EL (cell line): ENCODE results near the gene JARID2.

ENCODE experiments used
- DNase-seq: peaks from one replicate; pipeline ENCODE4 v3.0.0-alpha.2; 2016

Gene JARID2

DNA sequence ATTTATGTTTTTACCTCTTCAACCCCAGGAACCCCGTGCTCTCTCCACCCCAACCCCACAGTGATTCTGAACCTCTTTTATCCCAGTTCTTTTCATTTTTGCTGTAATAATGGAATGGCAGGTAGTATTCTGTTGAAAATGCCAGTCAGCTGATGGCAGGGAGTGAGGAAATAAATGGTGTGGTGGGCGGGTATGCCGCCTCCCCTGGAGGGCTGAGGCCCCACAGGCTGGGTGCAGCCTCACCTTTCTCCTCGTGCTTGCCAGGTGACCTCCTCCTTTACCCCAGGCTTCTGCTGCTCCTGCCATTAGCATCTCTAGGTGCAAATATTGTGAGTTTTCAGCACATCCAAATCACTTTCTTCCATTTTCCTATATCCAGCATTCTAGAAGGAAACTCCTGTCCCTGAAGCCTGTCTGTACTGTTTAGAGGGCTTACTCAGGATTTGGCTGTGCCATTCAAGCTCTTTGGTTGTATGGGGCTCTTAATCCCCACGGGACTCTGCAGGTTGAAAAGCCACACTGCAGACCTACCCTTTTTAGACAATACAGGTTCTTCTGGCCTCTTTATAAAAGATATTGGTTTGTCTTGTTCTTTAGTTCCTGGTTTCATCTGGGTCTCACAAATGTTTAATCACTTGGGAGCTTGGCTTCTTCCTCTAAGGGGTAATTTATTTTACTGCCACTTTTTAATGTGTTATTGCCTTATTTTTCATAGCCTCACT, 201.8 kb downstream of the JARID2 start:
- no peak for DNase-seq

DNA sequence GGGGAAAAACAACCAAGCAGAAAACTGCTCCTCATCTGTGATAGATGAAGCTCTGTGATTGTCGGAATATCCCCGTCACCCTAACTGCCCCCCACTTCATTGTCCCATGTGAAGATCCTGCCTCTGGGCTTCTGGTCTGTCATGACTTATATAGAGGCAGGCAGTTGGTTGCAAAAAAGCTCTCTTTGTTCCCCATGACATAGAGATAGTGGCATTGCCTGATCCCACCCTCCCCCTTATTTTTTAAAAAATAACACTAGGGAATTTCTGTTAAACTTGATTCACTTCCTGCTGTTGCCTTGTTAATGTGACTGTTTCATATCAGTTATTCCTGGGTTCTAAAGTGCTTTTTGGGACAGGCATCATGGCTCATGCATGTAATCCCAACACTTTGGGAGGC, 203.1 kb downstream of the JARID2 start:
- no peak for DNase-seq

DNA sequence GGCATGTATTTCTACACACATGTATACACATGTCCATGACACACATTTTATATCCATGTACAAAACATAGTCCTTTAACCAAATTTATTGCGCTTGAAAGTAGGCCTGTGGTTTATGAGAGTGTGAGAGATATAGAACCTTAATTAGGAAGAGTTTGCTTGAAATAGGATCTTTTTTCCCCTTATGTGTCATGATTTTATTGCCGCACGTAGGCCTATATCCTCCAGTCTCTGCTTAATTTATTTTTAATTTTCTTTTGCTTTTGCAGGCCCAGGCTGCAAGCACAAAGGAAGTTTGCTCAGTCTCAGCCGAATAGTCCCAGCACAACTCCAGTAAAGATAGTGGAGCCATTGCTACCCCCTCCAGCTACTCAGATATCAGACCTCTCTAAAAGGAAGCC, 205.9 kb downstream of the JARID2 start:
- DNase-seq, result no peak

DNA sequence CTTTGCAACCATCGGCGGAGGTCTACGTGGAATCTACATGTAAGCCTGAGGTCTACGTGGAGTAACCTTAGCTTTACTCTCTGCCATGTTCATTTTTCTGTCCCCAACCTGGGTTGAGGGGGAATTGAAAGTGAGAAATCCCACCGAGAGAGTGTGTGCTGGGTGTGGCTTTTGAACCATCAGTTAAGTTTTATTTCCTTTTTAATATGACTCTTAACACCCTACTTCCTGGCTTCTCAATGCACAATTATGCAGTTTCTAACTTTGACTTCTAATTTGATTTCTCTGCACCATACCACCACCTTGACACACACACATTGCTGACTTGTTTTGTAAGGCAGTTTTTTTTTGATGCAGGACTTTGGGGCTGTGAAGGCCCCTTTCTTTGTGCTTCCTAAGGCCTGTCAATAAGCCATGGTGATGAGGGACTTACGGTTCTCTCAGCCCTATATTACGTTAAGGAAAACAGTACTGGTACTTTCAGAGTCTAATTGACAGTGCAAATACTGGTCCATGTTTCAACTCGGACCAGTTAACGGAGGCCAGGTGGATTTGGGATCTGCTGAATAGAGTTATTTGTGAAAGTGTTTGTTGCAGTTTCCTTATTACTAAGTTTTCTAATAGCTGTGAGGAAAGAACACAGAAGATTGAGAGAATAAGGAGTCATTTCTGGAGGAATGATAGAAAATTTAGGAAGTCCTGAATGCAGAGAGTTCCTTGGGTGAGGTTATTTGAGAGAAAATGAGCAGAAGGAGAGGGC, 206.5 kb downstream of the JARID2 start:
- no peak for DNase-seq

DNA sequence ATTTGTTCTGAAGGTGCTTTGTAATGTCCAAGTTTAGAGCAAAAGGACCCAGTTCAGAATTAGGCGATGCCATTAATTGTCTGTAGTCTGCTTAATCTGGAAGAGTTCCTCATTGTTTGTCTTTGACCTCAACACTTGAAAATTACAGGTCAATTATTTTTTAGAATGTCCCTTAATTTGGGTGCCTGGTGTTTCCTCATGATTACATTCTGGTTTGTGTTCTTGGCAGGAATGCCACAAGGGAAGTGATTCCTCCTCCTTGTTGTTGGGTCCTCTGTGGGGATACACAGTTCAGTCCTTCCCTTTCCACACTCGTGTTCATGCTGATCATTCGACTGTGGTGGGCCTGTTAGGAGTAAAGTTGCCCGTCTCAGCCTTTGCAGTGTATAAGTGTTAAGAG, 207.3 kb downstream of the JARID2 start:
- no peak for DNase-seq

DNA sequence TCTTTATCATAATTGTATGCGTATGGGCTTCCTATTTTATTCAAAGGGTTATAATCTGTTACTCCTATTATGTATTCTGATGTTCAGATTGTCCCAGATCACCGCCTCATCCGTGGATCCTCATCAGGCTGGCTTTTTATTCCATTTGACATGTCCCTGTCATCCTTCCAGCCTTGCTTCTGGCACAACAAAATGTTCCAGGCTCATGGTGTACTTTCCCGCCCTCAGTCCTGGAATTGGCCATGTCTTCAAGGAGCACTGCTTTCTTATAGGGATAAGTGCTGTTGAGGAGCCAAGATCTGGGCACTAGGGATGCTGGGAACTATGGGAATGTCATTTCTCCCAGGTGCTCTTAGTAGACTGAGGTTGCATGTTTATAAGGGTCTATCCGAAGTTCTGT, 207.8 kb downstream of the JARID2 start:
- DNase-seq, result no peak

DNA sequence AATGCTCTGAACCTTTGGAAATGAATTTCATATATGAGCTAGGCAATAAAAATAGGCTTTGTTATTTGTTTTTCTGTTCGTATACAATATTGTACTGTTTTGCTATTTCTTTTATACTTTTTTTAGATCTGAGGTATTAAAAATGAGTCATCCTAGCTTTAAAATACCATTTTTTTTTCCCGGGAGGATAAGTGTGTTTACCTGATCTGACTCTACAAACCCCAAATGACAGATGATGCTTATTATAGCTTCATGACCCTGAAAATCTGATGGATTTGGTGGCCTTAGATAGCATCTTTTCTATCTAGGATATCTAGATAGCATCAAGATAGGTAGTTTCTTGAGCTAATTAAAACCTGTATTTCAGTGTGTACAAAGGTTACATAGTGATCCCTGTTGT, 210.6 kb downstream of the JARID2 start:
- no peak for DNase-seq

DNA sequence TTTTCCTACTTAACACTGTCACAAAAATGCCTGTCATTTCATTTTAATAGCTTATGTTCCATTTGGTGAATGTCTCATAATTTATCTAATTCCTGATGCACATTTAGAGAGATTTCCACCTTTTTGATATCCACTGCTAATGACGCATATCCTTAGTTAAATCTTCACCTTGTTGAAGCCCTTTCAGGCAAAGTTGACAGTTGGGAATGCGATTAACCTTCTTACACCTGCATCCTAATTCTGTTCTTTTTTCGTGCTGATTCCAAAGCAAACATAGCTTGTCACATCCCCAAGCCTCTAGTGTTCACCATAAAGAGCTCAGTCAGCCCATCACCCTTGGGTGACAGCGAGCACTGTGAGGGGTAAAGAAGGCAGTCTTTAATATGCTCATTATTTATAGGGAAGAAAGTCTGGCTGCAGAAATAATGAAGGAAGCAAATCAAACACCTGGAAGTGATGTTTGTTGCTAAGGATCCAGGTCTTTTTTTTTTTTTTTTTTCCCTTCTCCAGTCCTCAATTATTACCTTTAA, 211.3 kb downstream of the JARID2 start:
- no peak for DNase-seq

DNA sequence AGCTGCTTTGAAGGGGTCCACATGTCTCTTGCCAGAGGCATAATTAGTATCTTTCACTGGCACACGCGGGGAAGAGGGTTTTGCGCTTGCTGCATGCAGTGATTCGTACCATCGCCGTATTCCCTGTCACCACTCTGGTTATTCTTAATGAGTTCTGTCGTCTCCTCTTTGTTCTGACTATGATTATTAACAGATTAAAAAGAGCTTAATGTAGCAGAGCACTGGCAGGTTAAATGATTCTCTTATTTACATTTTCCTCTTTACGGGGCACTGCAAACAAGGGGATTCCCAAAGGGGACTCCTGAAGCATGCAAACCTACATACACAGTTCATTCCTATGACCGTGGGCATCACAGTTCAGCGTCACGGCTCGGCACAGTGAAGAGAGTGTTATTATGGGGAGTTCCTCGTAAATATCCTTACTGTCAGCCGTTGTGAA, 212.2 kb downstream of the JARID2 start:
- no peak for DNase-seq

DNA sequence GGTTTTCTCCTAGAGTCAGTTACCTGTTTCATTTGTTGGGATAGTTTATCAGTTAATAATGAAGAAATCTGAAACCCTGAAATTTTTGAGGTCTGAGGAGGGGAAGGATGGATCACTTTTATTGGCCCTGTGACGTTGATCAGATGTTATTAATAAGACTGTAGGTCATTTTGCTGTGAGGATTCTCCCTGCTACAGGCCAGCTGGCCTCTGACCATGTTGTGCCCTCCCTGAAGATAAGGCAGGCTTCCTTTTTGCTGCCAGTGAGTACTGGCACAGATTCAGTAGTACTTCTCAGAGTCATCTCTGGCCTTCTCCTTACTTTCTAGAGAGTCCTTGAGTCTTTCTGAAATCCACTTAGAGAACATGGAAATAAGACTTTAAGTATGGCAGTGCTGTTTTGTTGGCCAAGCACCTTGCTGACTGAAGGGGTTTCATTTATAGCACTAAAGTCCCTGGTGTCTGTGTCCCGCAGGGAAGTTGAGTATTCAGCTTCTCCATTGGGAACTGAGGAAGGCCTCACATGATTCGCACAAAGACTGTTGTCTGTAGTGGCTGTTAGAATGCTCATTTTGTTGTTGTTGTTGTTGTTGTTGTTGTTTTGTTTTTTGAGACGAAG, 214.3 kb downstream of the JARID2 start:
- no peak for DNase-seq

DNA sequence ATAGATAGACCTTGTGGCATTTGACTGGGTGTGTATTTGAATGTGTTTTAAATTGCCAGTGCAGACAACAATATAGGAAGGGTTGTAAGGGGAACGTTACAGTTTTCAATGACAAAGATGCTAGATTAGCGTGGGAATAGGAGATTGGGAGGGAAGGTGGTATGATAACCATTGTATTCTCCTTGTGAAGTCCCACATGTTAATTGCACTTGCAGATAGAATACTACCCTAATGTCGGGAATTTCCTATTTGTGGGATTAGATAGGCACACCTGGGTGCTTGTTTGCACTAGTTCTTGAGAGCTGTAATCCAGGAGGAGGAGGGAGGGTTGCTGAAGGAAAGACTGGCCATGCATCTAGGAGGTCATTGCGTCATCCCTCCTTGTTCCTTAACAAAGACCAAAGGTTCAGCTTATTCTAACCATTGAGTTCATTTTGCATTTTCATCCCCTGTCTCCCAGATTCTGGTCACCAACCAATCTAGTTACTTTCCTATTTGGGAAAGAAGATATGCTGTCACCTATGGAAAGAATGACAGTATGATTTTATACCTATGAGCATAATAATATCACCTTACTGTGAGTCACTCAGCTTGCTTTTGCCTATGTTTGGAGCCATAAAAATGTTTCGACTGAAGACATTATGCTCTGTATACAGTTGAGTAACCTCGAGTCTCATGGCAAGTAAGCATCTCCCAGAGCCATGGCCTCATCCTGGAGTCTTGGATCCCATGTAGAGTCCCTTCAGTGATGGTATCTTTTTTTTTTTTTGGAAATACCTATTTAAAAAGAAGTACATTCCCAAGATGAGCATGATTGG, 215.5 kb downstream of the JARID2 start:
- no peak for DNase-seq

DNA sequence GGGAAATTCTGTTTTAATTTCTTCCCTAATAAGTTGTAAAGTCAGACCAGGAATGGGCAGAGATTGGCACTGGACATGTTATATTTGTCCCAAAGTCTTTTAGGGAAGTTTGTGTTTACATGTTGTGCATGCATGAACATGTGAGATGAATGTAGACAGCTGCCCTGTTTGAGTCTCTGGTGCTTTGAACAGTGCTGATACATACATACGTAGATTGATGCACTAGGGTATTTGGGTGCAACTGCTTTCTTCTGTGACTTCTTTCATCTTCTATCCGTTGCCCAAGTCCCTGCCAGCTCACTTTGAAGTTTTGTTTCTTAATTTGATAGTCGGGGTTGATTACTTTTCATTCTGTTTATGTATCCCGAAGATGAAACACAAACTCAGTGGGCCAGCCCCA, 216.4 kb downstream of the JARID2 start:
- DNase-seq, result no peak

DNA sequence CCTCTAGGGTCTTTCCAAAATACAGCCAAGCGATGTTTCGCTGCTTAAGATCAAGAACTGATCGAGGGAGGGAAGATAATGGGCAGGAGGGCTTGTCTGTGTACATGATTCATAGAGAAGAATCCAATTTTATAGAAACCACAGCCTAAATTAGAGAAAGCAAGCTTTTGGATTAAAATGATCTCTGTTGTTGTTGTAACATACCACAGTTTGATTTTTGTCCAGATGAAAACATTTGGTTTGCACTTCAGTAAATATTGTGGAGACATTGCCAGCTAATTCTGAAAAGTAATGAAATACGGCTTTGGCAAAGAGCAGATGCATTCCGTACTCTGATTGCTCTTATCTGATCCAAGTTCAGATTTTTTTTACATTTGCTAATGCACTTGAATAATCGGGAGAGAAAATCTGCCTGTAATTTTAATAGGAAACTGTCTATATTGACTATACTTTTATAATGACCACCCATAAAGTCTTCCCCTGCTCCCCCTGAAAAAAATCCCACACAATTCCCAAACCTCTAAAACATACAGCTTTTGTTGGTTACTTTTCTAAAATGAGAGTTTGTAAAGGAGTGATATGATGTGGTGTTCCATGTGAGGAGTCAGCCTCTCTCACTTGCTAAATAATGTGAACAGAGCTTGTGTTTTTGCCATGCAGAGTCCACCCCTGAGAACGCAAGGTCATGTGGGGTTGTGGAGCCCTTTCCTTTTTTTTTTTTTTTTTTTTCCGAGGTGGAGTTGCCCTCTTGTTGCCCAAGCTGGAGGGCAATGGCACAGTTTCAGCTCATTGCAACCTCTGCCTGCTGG, 217.1 kb downstream of the JARID2 start:
- DNase-seq, result peak; percentile 69

DNA sequence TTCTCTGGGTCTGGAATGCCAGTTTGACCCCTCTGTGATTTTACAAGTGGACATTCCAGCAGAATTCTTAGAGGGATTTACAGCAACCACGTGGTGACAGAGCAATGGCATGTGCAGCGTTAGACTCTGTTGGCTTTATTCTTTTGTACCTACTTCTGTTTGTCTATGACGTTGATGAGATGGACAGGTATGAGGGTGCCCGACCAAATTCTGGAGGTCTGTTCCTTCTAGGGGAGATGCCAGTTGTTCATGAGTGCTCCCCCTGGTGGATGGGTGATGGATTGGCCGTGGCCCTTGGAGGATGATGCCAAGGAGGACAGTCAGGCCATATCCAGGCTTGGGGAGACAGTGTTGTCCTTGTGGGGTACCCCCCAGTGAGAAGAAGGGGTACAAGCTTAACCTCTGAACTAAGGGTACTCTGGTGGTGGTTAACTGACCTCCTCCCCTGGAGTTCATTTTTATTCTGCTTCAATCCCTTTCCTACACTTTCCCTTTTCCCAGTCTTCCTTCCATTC, 218.4 kb downstream of the JARID2 start:
- peak; percentile 34 for DNase-seq

DNA sequence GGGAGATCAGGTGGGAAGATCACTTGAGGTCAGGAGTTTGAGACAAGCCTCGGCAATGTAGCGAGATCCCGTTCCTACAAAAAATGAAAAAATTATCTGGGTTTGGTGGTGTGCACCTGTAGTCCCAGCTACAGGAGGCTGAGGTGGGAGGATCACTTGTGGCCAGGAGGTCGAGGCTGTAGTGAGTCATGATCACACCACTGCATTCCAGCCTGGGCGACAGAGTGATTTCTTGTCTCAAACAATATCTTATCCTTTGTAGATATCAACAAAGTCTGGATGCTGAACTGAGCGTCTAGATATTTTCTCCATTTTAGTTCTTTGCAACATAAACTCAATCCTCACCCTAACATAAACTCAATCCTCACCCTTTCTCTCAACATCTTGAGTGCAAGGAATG, 219.3 kb downstream of the JARID2 start:
- DNase-seq, result peak; percentile 7

DNA sequence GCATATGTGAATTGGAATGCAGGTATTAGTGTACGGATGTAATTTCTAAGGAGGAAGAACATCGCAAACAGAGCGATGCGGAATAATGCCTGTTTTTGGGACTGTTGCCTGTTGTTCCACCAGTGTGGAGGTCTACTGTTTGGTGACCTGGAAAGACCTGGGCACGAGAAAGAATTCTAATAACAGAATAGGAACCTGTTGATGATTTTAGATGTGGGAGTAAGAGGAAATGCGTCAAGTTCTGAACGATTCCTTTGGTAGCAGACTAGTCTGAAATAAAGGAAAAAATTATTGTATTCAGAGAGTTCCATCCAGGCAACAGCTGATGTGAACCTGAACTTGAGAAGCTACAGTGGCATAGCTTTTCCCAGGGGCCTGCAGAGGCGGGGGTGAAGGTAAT, 224.9 kb downstream of the JARID2 start:
- no peak for DNase-seq

DNA sequence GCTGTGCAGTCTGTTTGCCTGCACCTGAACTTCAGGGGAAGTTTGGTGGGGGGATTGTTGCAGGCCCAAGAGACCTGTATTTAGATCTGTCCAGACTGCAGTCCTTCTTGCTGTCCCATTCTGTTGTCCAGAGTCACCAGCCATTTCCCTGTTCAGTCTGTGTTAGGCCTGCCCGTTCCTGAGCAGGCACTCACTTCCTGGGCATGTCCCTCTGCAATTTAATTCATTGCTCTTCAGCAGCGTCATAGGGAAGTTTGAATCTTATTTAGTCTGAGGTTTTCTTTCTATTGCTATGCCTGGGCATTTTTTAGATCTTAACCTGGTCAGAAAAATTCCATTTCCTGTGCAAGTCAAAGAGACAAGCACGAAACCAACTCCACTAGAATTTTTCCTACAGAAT, 226.8 kb downstream of the JARID2 start:
- DNase-seq, result no peak

DNA sequence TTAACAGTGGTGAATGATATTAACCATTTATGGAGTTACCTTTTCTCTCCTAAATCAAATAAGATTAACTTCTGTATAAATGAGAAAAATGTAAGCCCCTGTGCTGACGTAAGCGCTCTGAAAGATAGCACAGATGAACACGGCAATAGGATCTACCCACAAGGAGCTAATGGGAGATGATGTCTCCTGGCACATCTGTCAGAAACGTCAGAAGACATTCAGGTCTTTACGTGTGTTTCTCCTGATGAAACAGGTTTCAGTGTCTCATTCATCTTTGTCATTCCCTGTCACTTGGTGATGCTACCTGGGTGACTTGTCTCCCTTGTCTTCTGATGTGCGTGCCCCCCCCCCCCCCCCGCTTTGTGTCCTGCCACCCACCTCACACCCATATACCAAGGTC, 227.3 kb downstream of the JARID2 start:
- DNase-seq, result no peak

DNA sequence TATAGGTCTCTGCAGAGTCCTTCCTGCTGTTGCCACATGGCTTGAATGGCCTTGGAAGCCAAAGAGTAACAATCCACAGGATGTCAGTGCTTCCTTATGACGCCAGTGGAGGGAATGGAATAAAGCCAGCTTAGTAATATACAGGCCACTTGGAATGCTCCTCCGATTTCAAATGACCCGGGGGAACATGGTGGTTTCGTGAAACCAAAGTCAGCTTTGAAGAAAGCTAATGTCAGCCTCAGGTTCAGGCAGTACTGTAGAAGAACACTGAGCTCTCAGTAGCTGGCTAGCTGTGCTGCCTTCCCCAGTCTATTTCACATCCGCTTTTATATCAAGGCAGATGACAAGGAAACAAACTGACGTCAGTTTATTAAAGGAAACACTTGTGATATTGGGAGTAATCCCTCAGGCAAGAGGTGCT, 227.9 kb downstream of the JARID2 start:
- peak; percentile 90 for DNase-seq

DNA sequence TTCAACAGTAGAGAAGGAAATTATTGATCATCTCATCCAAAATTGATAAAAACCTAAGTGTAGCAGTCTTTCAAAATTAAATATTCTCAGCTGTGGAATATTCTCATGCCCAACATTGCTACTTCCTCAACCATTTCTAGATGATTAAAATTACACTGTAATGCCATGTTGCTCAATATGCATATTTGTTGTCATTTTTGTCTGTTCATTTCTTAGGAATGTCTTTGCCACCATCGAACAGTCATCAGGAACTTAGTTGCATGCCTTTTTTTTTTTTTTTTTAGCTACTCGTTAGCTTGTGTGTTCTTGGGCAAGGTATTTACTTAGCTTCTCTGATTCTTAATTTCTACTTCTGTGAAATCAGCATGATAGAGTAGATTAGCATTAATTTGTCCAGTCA, 228.3 kb downstream of the JARID2 start:
- DNase-seq, result peak; percentile 84

DNA sequence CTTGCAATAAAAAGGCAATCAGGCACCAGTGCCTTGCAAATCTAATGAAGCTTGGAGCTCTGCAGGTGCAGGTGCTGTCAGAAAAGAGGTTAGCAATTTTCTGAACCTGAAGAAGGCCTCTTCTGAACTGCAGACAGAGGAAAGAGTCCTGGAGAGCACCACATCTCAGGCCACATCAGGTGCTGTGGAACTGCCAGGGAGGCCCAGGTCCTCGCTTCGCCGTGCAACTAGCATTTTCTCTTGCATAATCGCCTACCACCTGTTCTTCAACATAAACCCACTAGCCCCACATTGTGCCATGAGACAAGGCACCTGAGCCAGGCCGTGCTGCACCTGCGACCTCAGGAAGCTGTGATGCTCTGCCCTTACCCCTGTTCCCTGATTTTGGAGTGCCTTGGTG, 229.4 kb downstream of the JARID2 start:
- DNase-seq, result no peak

DNA sequence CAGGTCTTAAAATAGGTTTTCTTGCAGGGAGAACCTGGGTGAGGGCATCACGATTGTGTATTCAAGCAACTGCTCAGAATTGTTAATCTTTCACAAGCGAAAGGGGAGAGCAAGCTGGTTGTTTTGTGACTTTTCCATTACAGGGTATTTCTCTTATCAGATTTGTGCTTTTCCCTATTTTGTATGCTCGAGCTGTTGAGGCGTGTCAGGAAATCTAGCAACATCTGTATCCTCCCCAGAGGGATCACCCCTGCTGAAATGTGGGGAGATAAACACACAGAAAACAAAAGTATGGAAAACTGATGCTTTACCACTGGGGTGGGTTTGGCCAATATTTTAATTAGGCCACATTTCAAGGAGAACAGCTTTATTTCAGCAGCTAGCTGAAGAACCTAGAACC, 230.0 kb downstream of the JARID2 start:
- DNase-seq, result no peak
